GM23338 (cell line): ENCODE measurements around the gene MAP1B. TPM values are rescaled to one million over a fixed set of nuclear protein-coding genes. Genes with fewer than 3 reads are reported as not detected.

ENCODE experiments used
- ATAC-seq: fragments of 200-7000 bp; cut with Tn5 transposase; 3 replicates; pipeline ENCODE4 v1.9.1; 2020
- DNase-seq: peaks from one replicate; pipeline ENCODE4 v3.0.0-alpha.2; 2015; ENCODE audit warnings: low spot score
- H2AFZ ChIP-seq: fragments of 200-600 bp; sonication (generic); 2 replicates; pipeline ENCODE4 v1.8.0; 2016; ENCODE audit warnings: antibody characterized with exemption, mild to moderate bottlenecking, moderate library complexity
- H3F3A ChIP-seq: fragments of 200-600 bp; sonication (generic); replicated peaks from 2 replicates; pipeline ENCODE4 v1.8.0; 2017; ENCODE audit warnings: antibody characterized with exemption, mixed run types, low read depth
- H3K27ac ChIP-seq: fragments of 200-600 bp; sonication (generic); 2 replicates; pipeline ENCODE4 v1.6.1; 2016; ENCODE audit warnings: low read depth
- H3K27me3 ChIP-seq: fragments of 200-600 bp; sonication (generic); 2 replicates; pipeline ENCODE4 v1.8.0; 2016; ENCODE audit warnings: mild to moderate bottlenecking, mixed run types, moderate library complexity; ENCODE audit not compliant: insufficient read depth
- H3K36me3 ChIP-seq: fragments of 200-600 bp; sonication (generic); 2 replicates; pipeline ENCODE4 v1.8.0; 2016; ENCODE audit warnings: mild to moderate bottlenecking; ENCODE audit not compliant: insufficient read depth
- H3K4me1 ChIP-seq: fragments of 200-600 bp; sonication (generic); 2 replicates; pipeline ENCODE4 v1.8.0; 2016; ENCODE audit warnings: mild to moderate bottlenecking, moderate library complexity; ENCODE audit not compliant: insufficient read depth
- H3K4me2 ChIP-seq: fragments of 200-600 bp; sonication (generic); 2 replicates; pipeline ENCODE4 v1.7.1; 2017; ENCODE audit warnings: mixed run types
- H3K4me3 ChIP-seq: fragments of 200-600 bp; sonication (generic); 2 replicates; pipeline ENCODE4 v1.6.1; 2016; ENCODE audit warnings: mixed run types
- H3K79me2 ChIP-seq: fragments of 200-600 bp; sonication (generic); replicated peaks from 2 replicates; pipeline ENCODE4 v1.8.0; 2017; ENCODE audit warnings: mild to moderate bottlenecking; ENCODE audit not compliant: insufficient read depth
- H3K9me2 ChIP-seq: fragments of 200-600 bp; sonication (generic); 2 replicates; pipeline ENCODE4 v1.8.0; 2017; ENCODE audit not compliant: insufficient read depth
- H4K20me1 ChIP-seq: fragments of 200-600 bp; sonication (generic); replicated peaks from 2 replicates; pipeline ENCODE4 v1.8.0; 2017; ENCODE audit warnings: mild to moderate bottlenecking; ENCODE audit not compliant: insufficient read depth
- H3K27ac Mint-ChIP-seq: 2 replicates; pipeline ENCODE4 v1.8.0; 2020; ENCODE audit warnings: inconsistent platforms, mild to moderate bottlenecking, moderate library complexity, mixed read lengths
- H3K27me3 Mint-ChIP-seq: 3 replicates; pipeline ENCODE4 v1.8.0; 2022; ENCODE audit warnings: low read depth, mild to moderate bottlenecking, moderate library complexity, mixed read lengths, inconsistent platforms; ENCODE audit not compliant: insufficient read depth, poor library complexity
- H3K36me3 Mint-ChIP-seq: 3 replicates; pipeline ENCODE4 v1.8.0; 2021; ENCODE audit warnings: low read depth, mild to moderate bottlenecking, inconsistent platforms, moderate library complexity, mixed read lengths
- H3K4me1 Mint-ChIP-seq: 3 replicates; pipeline ENCODE4 v1.8.0; 2020; ENCODE audit warnings: mild to moderate bottlenecking, inconsistent platforms, mixed read lengths
- H3K4me3 Mint-ChIP-seq: 3 replicates; pipeline ENCODE4 v1.8.0; 2021; ENCODE audit warnings: moderate library complexity, mild to moderate bottlenecking, inconsistent platforms, mixed read lengths
- H3K9me3 Mint-ChIP-seq: 3 replicates; pipeline ENCODE4 v1.8.0; 2020; ENCODE audit warnings: moderate library complexity, mild to moderate bottlenecking, inconsistent platforms, mixed read lengths
- CTCF ChIP-seq, 2 experiments: fragments of 200-600 bp in 1 of 2; sonication (generic) in 1 of 2; conservative IDR thresholded peaks; 2 replicates each; pipeline versions ENCODE4 v1.5.1 to v1.6.1; 2016 to 2017; ENCODE audit warnings: antibody characterized with exemption in 2 of 2, low read depth in 2 of 2, mild to moderate bottlenecking in 2 of 2, moderate library complexity in 1 of 2
- EZH2 ChIP-seq: fragments of 200-600 bp; sonication (generic); IDR thresholded peaks from one replicate; pipeline ENCODE4 v1.8.0; 2017; ENCODE audit warnings: antibody characterized with exemption, mild to moderate bottlenecking, low read depth; ENCODE audit not compliant: unreplicated experiment
- EZH2phosphoT487 ChIP-seq: fragments of 200-600 bp; sonication (generic); IDR thresholded peaks from one replicate; pipeline ENCODE4 v1.8.1; 2018; ENCODE audit warnings: antibody characterized with exemption; ENCODE audit not compliant: unreplicated experiment
- JUNB ChIP-seq: IDR thresholded peaks from one replicate; pipeline ENCODE4 v1.6.1; 2016; ENCODE audit warnings: antibody characterized with exemption; ENCODE audit not compliant: unreplicated experiment
- STAT1 ChIP-seq: IDR thresholded peaks from one replicate; pipeline ENCODE4 v1.6.1; 2016; ENCODE audit warnings: antibody characterized with exemption; ENCODE audit not compliant: unreplicated experiment
- ZNF114 ChIP-seq: fragments of 250-450 bp; sonication (Bioruptor Pico); IDR thresholded peaks from 2 replicates; pipeline ENCODE4 v1.5.0; 2020; ENCODE audit warnings: mild to moderate bottlenecking, moderate library complexity
- ZNF331 ChIP-seq: fragments of 250-450 bp; sonication (Bioruptor Pico); IDR thresholded peaks from 2 replicates; pipeline ENCODE4 v1.5.0; 2020; ENCODE audit warnings: low read depth, mild to moderate bottlenecking, moderate library complexity
- ZNF462 ChIP-seq: fragments of 250-450 bp; sonication (Bioruptor Pico); IDR thresholded peaks from 2 replicates; pipeline ENCODE4 v1.5.0; 2020; ENCODE audit warnings: mild to moderate bottlenecking, moderate library complexity
- polyA plus RNA-seq: library from polyadenylated mRNA; unstranded; fragments of >200 nt; fragmentation: Nextera tagmentation; extraction: Ambion mirVana; gene quantifications from 2 replicates; pipeline ENCODE4 v1.2.1, GENCODE V29; 2016
- total RNA-seq: library from RNA; depleted of rRNA; stranded (reverse); fragments of >200 nt; shearing (Covaris generic); gene quantifications from 2 replicates; pipeline ENCODE4 v1.2.3, GENCODE V29; 2014
- TF ChIP-seq, protein P1 (sequence below): IDR thresholded peaks from 2 replicates; pipeline ENCODE4 v1.6.1; 2016; ENCODE audit warnings: antibody characterized with exemption
- TF ChIP-seq, protein P2 (sequence below): IDR thresholded peaks from one replicate; pipeline ENCODE4 v1.6.1; 2018; ENCODE audit warnings: antibody characterized with exemption; ENCODE audit not compliant: unreplicated experiment

MAP1B gene
- total and polyA plus RNA-seq, 2 experiments from 2014 or later, result 148 to 263 TPM

GRCh38 chr5:72216756-72217155, 109.5 kb downstream of the MAP1B start (continued):
- TF ChIP-seq EZH2phosphoT487, result no peak

DNA sequence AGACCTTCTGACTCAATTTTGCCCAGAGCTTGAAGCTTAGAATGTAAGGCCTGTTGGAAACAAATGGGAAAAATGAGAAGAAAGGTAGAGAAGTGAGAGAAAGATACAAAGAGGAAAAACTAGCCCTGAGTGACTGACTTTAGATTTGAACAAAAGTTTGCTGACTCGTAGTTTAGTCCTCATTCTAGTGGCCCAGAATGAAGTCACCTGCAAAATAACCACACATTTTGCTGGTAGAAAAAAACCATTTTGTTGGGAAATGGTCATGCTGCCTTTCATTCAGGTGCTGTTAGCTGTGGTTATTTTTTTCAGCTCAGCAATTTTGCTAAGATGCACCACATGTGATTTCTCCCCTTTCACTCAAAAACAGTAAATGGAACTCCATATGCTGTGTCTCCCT, 113.8 kb downstream of the MAP1B start:
- no peaks in the 10 kb centered on the region for H3K9me3 Mint-ChIP-seq

More for the DNA sequence above, 113.8 kb downstream of the MAP1B start:
- TF ChIP-seq, protein P1, sequence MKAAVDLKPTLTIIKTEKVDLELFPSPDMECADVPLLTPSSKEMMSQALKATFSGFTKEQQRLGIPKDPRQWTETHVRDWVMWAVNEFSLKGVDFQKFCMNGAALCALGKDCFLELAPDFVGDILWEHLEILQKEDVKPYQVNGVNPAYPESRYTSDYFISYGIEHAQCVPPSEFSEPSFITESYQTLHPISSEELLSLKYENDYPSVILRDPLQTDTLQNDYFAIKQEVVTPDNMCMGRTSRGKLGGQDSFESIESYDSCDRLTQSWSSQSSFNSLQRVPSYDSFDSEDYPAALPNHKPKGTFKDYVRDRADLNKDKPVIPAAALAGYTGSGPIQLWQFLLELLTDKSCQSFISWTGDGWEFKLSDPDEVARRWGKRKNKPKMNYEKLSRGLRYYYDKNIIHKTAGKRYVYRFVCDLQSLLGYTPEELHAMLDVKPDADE, result no peak
- no peak for TF ChIP-seq ZNF462 (CRISPR knock-in tag)
- no peak for TF ChIP-seq STAT1
- no peak for TF ChIP-seq CTCF (conservative IDR thresholded peaks at IDR 0.05; ENCODE audit: low read depth in 2 of 2)
- TF ChIP-seq JUNB, result no peak
- TF ChIP-seq ZNF331, result no peak
- TF ChIP-seq, protein P2, sequence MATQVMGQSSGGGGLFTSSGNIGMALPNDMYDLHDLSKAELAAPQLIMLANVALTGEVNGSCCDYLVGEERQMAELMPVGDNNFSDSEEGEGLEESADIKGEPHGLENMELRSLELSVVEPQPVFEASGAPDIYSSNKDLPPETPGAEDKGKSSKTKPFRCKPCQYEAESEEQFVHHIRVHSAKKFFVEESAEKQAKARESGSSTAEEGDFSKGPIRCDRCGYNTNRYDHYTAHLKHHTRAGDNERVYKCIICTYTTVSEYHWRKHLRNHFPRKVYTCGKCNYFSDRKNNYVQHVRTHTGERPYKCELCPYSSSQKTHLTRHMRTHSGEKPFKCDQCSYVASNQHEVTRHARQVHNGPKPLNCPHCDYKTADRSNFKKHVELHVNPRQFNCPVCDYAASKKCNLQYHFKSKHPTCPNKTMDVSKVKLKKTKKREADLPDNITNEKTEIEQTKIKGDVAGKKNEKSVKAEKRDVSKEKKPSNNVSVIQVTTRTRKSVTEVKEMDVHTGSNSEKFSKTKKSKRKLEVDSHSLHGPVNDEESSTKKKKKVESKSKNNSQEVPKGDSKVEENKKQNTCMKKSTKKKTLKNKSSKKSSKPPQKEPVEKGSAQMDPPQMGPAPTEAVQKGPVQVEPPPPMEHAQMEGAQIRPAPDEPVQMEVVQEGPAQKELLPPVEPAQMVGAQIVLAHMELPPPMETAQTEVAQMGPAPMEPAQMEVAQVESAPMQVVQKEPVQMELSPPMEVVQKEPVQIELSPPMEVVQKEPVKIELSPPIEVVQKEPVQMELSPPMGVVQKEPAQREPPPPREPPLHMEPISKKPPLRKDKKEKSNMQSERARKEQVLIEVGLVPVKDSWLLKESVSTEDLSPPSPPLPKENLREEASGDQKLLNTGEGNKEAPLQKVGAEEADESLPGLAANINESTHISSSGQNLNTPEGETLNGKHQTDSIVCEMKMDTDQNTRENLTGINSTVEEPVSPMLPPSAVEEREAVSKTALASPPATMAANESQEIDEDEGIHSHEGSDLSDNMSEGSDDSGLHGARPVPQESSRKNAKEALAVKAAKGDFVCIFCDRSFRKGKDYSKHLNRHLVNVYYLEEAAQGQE, result no peak
- TF ChIP-seq EZH2, result no peak
- no peak for TF ChIP-seq ZNF114 (CRISPR knock-in tag)
- no peak overlapping the region for H3K4me3 ChIP-seq
- H3K27me3 Mint-ChIP-seq, result no peaks in the 10 kb centered on the region
- H3K36me3 Mint-ChIP-seq, result peaks cover 76% of the 10 kb centered on the region
- no peaks in the 10 kb centered on the region for H3K9me2 ChIP-seq
- no peaks in the 10 kb centered on the region; the same call in 2 of the 3 replicates for H3K4me1 Mint-ChIP-seq
- no peak overlapping the region for H3K4me2 ChIP-seq
- no peaks in the 10 kb centered on the region for H4K20me1 ChIP-seq
- H3K79me2 ChIP-seq, result no peaks in the 10 kb centered on the region
- DNase-seq (no peak), ATAC-seq (no peak)
- no peak overlapping the region for H3K27ac Mint-ChIP-seq
- H3K27ac ChIP-seq, result no peak overlapping the region
- H3K36me3 ChIP-seq, result peaks cover 45% of the 10 kb centered on the region
- peaks cover 1% of the 10 kb centered on the region; the same call in 1 of the 2 replicates for H3K4me1 ChIP-seq
- H3K4me3 Mint-ChIP-seq, result no peak overlapping the region
- H2AFZ ChIP-seq, result no peak overlapping the region
- no peaks in the 10 kb centered on the region for H3F3A ChIP-seq
- H3K27me3 ChIP-seq, result no peaks in the 10 kb centered on the region
